AG04449 (cell line): Measurements from ENCODE around the gene CYP3A7.
"Not testable (repeated sequence)": the region's sequence is repeated elsewhere in the genome, so short reads cannot be mapped to it uniquely, and the experiment has no call there.

Source experiments
- CTCF ChIA-PET: fragments of 350-600 bp; formaldehyde crosslinking; extraction: SDS; loops from one replicate; lab custom pipeline; 2021; ENCODE audit warnings: antibody characterized with exemption; lab: Yijun Ruan, JAX
- POLR2A ChIA-PET: fragments of 400-600, 350-600 bp; formaldehyde crosslinking; extraction: SDS; loops from one replicate; lab custom pipeline; 2020; ENCODE audit warnings: antibody characterized with exemption, inconsistent platforms; lab: Yijun Ruan, JAX
- DNase-seq: peaks from one replicate; pipeline ENCODE4 v3.0.0-alpha.2; 2010; ENCODE audit warnings: low read depth, low spot score
- H3K4me3 ChIP-seq: 2 replicates; pipeline ENCODE4 v1.5.1; 2011; ENCODE audit warnings: low read depth, mild to moderate bottlenecking, control low read depth, low read length
- TF ChIP-seq, protein P1 (sequence below): IDR thresholded peaks from one replicate; pipeline ENCODE4 v1.5.1; 2011; ENCODE audit warnings: mild to moderate bottlenecking, moderate library complexity, low read length, control low read depth, inconsistent platforms; ENCODE audit not compliant: insufficient read depth; ENCODE audit errors: missing control alignments

Gene CYP3A7

DNA sequence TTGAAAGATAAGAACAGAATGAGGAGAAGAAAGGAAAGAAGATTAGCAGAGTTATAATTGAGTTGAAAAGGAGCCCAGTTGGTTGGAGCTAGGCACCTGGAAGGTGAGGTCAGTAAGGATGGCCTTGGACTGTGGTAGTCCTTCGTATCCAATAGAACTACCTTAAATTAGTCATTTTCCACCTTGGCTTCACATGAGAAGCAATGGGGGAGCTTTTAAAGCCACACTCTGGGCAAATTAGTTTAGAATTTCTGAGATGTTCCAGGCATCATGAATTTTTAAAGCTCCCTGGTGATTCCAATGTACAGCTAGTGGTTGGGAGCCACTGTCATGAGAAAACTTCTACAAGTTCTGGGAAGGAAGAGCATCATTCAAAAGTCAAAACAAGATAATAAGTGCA lies 27.9 kb downstream of the CYP3A7 start:
- ChIA-PET CTCF (no interaction called here), POLR2A (no interaction called here)
- TF ChIP-seq, protein P1, sequence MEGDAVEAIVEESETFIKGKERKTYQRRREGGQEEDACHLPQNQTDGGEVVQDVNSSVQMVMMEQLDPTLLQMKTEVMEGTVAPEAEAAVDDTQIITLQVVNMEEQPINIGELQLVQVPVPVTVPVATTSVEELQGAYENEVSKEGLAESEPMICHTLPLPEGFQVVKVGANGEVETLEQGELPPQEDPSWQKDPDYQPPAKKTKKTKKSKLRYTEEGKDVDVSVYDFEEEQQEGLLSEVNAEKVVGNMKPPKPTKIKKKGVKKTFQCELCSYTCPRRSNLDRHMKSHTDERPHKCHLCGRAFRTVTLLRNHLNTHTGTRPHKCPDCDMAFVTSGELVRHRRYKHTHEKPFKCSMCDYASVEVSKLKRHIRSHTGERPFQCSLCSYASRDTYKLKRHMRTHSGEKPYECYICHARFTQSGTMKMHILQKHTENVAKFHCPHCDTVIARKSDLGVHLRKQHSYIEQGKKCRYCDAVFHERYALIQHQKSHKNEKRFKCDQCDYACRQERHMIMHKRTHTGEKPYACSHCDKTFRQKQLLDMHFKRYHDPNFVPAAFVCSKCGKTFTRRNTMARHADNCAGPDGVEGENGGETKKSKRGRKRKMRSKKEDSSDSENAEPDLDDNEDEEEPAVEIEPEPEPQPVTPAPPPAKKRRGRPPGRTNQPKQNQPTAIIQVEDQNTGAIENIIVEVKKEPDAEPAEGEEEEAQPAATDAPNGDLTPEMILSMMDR, result no peak
- DNase-seq, result no peak
- no peak overlapping the region for H3K4me3 ChIP-seq

DNA sequence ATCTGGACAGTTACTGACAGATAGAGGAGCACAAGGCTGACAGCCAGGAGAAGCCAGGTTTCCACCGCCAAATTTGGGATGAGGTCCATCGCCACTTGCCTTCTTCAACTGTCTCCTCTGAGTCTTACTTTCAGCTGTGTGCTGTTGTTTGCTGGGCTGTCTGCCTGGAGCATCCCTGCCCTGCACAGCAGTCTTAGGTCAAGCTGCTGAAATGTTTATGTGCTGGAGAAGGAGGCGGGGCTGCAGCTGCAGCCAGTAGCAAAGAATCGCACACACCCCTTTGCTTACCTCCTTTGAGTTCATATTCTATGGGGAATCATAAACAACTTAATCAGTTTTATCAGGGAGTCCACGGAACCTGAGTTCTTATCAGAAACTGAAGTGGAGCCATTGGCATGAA lies 35.0 kb downstream of the CYP3A7 start:
- TF ChIP-seq, protein P1, result no peak
- DNase-seq, result no peak
- H3K4me3 ChIP-seq, result no peak overlapping the region
- POLR2A ChIA-PET, result no interaction called here
- CTCF ChIA-PET, result no interaction called here

DNA sequence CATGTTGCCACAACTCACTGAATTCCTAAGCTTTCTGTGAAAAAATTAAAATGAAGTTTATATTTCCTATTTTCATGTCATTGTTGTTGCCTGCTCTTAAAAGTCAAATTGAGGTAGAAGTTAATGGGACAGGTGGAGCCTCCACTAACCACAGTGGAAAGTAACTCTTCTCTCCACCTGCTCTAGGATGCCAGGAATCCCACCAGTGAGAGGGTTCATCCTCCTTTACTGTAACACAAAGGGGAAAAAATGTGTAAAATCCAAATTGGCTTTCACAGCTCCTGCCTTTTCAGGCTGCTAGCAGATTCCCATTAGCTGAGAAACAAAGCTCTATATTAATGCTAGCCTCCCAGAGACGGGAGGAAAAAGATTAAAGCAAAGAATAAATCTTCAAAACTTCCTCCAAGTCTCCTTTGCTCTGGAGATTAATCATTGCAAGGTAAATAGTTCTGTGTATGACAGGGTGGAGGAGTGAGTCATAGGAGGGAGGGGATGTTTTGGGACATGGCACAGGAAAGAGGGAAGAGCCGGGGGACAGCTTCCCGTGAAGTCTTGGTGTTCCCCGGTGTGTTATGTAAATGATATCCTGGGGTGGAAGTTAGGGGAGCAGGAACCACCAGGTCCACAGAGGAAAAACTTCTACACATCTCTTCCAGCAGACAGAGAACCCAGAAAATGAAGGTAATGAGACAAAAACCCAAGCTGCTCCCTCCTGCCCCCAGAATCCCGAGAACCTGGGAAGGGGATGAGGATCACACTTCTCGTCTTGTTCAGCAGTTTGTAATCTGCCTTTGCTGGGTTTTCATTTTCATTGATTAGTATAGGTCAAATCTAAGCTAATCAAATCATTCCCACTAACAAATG lies 35.9 kb downstream of the CYP3A7 start:
- H3K4me3 ChIP-seq, DNase-seq, POLR2A ChIA-PET, CTCF ChIA-PET: not testable (repeated sequence)

DNA sequence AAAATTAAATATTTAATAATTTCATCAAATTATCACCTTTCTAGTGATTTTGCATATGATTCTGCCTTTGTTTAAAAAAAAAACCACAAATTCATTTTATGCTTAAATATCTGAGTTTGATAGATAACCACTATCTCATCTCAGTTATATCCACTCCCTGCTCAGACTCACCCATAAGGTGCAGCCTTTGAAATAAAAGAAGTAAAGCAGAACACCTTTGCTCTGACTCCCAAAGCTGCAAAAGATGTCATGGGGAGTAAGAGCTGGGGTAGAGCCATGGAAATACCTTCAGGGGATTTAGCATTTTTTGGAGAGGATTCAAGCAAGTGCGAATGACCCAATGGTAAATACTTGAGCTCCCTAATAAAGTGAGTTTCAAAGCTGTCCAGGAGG lies 40.1 kb downstream of the CYP3A7 start:
- TF ChIP-seq, protein P1, result no peak
- CTCF ChIA-PET, result no interaction called here
- POLR2A ChIA-PET, result no interaction called here
- DNase-seq, result no peak
- H3K4me3 ChIP-seq, result no peak overlapping the region

DNA sequence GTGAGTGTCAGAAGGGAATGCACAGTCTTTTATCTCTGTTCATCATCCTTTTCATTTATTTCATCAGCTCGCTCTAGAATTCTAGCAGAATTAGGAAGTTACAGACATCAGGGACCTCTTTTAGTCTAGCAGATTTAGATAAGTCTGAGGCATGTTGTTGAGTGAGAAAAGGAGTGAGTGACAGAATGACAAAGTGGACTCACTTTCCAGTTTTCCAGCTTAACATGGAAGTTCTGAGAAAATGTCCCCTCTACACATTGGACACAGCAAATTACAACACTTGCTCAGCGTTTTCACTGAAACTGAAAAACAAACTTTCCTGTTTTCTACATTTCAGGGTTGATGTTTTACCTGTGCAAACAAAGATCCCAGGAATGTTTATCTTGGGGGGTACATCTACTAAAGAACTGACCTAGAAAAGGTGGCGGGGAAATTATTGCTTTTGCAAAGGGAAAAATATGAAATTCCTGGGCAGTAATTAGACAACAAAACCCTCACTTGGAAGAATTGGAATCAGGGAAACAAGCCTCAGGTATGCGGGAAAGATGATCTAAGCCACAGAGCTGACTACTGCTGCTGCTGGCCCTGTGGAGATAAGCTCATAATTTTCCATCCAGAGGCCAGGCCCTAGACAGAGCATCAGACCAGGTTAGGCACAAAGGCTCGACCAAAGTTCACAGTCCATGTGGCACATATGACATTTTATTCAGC lies 40.6 kb downstream of the CYP3A7 start:
- no peak for DNase-seq
- H3K4me3 ChIP-seq, result no peak overlapping the region
- ChIA-PET CTCF (no interaction called here), POLR2A (no interaction called here)
- TF ChIP-seq, protein P1, result no peak

DNA sequence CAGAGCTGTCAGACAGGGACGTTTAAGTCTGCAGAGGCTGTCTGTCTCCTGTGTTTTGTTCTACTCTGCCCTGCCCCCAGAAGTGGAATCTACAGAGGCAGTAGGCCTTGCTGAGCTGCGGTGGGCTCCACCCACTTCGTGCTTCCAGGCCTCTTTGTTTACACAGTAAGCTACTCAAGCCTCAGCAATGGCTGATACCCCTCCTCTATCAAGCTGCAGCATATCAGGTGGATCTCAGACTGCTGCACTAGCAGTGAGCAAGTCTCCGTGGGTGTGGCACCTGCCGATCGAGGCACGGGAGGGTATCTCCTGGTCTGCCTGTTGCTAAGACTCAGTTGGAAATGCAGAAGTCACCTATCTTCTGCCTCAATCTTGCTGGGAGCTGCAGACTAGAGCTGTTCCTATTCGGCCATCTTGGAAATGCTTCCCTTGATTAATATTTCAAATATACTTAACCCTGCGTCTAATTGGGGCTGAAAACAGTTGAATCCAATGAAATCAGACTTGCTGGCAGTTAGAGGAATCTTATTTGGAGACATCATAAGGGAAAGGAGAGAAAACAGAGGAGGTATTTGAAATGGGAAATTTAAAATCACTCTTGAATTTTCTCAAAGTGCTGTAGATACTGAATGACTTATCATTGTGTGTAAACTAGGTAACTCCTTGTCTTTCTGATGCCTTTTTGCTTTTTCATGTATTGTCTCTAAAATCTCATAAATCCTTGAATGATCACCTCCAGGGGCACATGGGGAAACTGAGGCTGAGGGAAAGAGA lies 41.4 kb downstream of the CYP3A7 start:
- DNase-seq, result no peak
- ChIA-PET CTCF (no interaction called here), POLR2A (interaction anchor here (0.6 kb wide), 1 partner anchor 15 kb away, joined by 4 read pairs; no protein-coding TSS in a partner anchor)
- TF ChIP-seq, protein P1, result no peak
- no peak overlapping the region for H3K4me3 ChIP-seq
